Measurements from ENCODE around the gene MYL5. TPM values are rescaled to one million over a fixed set of nuclear protein-coding genes. Genes with fewer than 3 reads are reported as not detected.
A peak's percentile ranks its signal among the peaks of the same experiment; 100 is the strongest.
"Not testable (repeated sequence)": the region's sequence is repeated elsewhere in the genome, so short reads cannot be mapped to it uniquely, and the experiment has no call there.

Gene MYL5
- total RNA-seq, 2 donors from 2014 or later: 14.6 to 25.7 TPM

DNA sequence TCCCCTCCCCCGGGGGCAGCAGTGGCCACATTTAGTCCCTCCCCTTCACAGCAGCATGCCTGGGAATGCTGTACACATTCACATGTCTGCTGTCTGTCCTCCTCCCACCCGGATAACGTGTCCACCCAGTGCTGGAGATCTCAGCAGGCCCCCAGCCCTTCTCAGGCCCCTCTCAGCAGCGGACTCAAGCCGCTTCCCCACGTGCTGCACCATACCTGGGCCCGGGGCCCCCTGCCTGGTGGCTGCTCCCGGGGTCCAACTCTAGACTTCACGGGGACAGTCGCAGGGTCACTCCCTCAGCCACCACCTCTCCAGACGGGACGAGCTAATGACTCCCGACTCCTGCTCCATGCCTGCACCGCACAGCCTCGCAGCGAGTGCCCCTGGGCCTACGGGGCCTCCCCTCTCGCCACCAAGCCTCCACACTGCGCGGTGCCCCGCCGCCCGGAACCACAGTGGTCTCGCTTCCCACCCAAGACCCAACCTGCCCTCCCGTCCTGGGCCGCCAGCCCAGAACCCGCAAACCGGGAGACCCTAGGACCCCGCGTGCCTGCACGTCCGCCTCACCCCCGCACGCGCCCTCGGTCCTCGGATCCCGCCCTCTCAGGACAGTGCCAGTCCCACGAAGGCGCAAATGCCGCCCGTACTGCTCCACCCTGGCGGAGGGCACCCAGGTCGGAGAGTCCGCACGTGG is 30.0 kb downstream of the MYL5 start:
- Histone ChIP-seq H3K27me3 (replicated peaks; ENCODE audit: insufficient read depth) (no peaks in the 10 kb centered on the region), H3K27ac (no peak overlapping the region), H3K4me1 (replicated peaks) (peaks cover 10% of the 10 kb centered on the region), H3K36me3 (no peaks in the 10 kb centered on the region), H3K9me3 (no peaks in the 10 kb centered on the region), H3K4me3 (no peak overlapping the region)
- intact Hi-C loops (cut with DNase I): no loop called here
- DNase-seq (ENCODE audit: low spot score): no peak
- no peak for TF ChIP-seq POLR2A (IDR thresholded peaks at IDR 0.05)
- no peak for TF ChIP-seq POLR2AphosphoS5 (IDR thresholded peaks at IDR 0.05)
- TF ChIP-seq, protein P1, sequence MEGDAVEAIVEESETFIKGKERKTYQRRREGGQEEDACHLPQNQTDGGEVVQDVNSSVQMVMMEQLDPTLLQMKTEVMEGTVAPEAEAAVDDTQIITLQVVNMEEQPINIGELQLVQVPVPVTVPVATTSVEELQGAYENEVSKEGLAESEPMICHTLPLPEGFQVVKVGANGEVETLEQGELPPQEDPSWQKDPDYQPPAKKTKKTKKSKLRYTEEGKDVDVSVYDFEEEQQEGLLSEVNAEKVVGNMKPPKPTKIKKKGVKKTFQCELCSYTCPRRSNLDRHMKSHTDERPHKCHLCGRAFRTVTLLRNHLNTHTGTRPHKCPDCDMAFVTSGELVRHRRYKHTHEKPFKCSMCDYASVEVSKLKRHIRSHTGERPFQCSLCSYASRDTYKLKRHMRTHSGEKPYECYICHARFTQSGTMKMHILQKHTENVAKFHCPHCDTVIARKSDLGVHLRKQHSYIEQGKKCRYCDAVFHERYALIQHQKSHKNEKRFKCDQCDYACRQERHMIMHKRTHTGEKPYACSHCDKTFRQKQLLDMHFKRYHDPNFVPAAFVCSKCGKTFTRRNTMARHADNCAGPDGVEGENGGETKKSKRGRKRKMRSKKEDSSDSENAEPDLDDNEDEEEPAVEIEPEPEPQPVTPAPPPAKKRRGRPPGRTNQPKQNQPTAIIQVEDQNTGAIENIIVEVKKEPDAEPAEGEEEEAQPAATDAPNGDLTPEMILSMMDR (IDR thresholded peaks at IDR 0.05): no peak
- WGBS: 93% methylated on average over 36 of the region's 46 CpGs

DNA sequence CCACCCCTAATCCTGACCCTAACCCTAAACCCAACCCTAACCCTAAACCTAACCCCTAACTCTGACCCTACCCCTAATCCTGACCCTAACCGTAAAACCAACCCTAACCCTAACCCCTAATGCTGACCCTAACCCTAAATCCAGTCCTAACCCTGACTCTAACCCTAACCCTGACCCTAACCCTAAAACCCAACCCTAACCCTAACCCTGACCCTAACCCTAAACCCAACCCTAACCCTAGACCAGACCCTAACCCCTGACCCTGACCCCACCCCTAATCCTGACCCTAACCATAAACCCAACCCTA is 30.6 kb downstream of the MYL5 start:
- Histone ChIP-seq H3K27ac (no peak overlapping the region), H3K9me3 (no peaks in the 10 kb centered on the region), H3K4me1 (replicated peaks) (peaks cover 10% of the 10 kb centered on the region), H3K27me3 (replicated peaks; ENCODE audit: insufficient read depth) (no peaks in the 10 kb centered on the region), H3K4me3 (peak overlapping the region; percentile 90 to 99), H3K36me3 (no peaks in the 10 kb centered on the region)
- no peak for DNase-seq (ENCODE audit: low spot score)
- TF ChIP-seq POLR2AphosphoS5 (IDR thresholded peaks at IDR 0.05): no peak
- TF ChIP-seq POLR2A (IDR thresholded peaks at IDR 0.05): no peak
- TF ChIP-seq, protein P1 (IDR thresholded peaks at IDR 0.05): no peak
- intact Hi-C loops (cut with DNase I): no loop called here
- 76% methylated on average over 1 of the region's 1 CpG for WGBS

DNA sequence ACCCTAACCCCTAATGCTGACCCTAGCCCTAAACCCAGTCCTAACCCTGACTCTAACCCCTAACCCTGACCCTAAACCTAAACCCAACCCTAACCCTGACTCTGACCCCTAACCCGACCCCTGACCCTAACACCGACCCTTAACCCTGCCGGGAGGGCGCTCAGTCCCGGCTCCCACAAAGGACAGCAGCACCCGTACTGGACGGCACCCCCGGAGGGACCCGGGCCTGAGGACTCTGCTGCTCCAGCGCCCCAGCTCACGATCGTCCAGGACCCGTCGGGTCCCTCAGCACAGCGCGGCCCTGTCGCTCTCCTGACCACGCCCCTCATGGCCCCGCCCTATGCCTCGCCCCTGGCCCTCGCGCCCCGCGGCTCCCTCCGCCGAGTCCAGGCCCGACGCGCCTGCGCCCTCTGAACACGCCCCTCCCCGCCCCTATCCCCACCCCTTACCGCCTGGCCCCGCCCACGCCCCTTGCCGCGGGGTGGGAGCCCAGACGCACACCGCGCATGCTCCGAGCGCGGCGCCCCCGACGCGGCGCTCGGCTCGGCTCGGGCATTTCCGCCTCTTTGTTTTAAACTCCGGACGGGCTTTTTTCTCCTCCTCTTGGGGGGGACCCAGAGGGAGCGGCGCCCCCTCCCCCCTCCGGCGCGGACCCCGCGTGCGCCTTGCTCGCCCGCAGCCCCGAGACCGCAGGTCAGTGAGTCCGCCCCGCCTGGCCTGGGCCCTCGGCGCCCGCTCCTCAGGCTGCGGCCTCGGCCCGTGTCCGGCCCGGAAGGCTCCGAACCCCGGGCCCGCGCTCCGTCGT is 31.1 kb downstream of the MYL5 start, which contains the start of gene PCGF3:
TSS of gene PCGF3 (plus strand) at position 555 of the 805 bp plus-strand sequence. CDS start 27,849 bp downstream, outside the sequence.
- TF ChIP-seq POLR2AphosphoS5 (IDR thresholded peaks at IDR 0.05): peak; percentile 74
- TF ChIP-seq, protein P1 (IDR thresholded peaks at IDR 0.05): peak in 1 of 4 experiments; percentile 11
- peak; percentile 75 for TF ChIP-seq POLR2A (IDR thresholded peaks at IDR 0.05)
- peak; percentile 95 for DNase-seq (ENCODE audit: low spot score)
- peak within 1 kb of the TSS; percentile 90 to 99 for H3K4me3 ChIP-seq
- WGBS: 3% methylated on average over 72 of the region's 82 CpGs
- no peaks in the 10 kb centered on the region for H3K9me3 ChIP-seq
- H3K36me3 ChIP-seq: no peaks in the 10 kb centered on the region
- intact Hi-C loops (cut with DNase I): no loop called here
- no peaks in the 10 kb centered on the region for H3K27me3 ChIP-seq (replicated peaks; ENCODE audit: insufficient read depth)
- peak within 1 kb of the TSS; percentile 82 to 83 for H3K27ac ChIP-seq
- peaks cover 10% of the 10 kb centered on the region for H3K4me1 ChIP-seq (replicated peaks)

DNA sequence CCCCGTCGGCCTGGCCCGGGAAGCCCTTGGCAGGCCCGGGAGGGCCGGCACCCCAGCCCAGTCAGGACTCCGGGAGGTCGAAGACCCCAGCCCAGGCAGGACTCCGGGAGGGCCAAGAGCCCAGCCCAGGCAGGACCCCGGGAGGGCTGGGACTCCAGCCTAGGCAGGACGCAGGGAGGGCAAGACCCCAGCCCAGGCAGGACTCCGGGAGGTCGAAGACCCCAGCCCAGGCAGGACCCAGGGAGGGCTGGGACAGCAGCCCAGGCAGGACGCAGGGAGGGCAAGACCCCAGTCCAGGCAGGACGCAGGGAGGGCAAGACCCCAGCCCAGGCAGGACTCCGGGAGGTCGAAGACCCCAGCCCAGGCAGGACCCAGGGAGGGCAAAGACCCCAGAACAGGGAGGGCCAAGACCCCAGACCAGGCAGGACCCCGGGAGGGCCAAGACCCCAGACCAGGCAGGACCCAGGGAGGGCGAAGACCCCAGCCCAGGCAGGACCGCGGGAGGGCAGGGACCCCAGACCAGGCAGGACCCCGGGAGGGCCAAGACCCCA is 31.8 kb downstream of the MYL5 start:
- H3K4me3 ChIP-seq: peak overlapping the region; percentile 90 to 99
- H3K36me3 ChIP-seq; H3K9me3 ChIP-seq; intact Hi-C loops (cut with DNase I); H3K27me3 ChIP-seq (replicated peaks; ENCODE audit: insufficient read depth); DNase-seq (ENCODE audit: low spot score): not testable (repeated sequence)
- H3K4me1 ChIP-seq (replicated peaks): peaks cover 10% of the 10 kb centered on the region
- peak overlapping the region; percentile 82 to 83 for H3K27ac ChIP-seq
- 1% methylated on average over 21 of the region's 21 CpGs for WGBS

DNA sequence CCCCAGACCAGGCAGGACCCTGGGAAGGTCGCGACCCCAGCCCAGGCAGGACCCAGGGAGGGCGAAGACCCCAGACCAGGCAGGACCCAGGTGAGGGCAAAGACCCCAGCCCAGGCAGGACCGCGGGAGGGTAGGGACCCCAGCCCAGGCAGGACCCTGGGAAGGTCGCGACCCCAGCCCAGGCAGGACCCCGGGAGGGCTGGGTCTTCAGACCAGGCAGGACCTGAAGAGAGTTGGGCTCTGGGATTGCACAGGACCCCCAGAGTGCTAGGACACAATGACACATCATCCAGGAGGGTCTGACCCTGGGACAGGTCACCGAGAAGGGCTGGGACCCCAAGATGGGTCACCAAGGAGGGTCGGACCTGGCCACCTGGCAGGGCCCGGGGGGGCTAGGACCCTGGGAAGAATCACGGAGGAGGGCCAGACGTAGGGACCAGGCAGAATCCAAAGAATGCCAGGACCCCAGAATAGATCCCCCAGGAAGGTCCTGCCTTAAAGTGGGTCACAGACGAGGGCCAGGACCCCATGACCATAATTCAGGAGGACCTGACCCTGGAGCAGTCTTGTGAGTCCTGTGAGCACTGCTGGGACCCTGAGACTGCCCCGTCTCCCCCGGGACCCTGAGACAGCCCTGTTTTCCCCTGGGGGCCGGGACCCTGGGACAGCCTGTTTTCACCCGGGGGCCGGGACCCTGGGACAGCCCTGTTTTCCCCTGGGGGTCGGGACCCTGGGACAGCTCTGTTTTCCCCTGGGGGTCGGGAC is 32.7 kb downstream of the MYL5 start:
- WGBS: 39% methylated on average over 19 of the region's 21 CpGs
- Histone ChIP-seq H3K4me3 (peak overlapping the region; percentile 90 to 99), H3K36me3 (no peaks in the 10 kb centered on the region), H3K27ac (peak overlapping the region in 1 of 2 donors; percentile 82), H3K9me3 (no peaks in the 10 kb centered on the region), H3K27me3 (replicated peaks; ENCODE audit: insufficient read depth) (no peaks in the 10 kb centered on the region), H3K4me1 (replicated peaks) (peaks cover 10% of the 10 kb centered on the region)
- intact Hi-C loops (cut with DNase I): no loop called here
- no peak for DNase-seq (ENCODE audit: low spot score)
- TF ChIP-seq, protein P1 (IDR thresholded peaks at IDR 0.05): no peak
